OCI-LY1 (cell line): ENCODE data around the gene SMDT1.

Experiments
- EZH2 ChIP-seq: fragments of 200-600 bp; sonication (generic), shearing (Covaris generic); IDR thresholded peaks from 2 replicates; pipeline ENCODE4 v1.8.0; 2017; ENCODE audit warnings: borderline replicate concordance, mixed run types, mild to moderate bottlenecking, antibody characterized with exemption, low read length, moderate library complexity, mixed read lengths
- TF ChIP-seq, protein P1 (sequence below): fragments of 200-600 bp; sonication (generic), shearing (Covaris generic); IDR thresholded peaks from 2 replicates; pipeline ENCODE4 v1.5.1; 2017; ENCODE audit warnings: mild to moderate bottlenecking, antibody characterized with exemption, low read length, moderate library complexity, mixed read lengths

DNA sequence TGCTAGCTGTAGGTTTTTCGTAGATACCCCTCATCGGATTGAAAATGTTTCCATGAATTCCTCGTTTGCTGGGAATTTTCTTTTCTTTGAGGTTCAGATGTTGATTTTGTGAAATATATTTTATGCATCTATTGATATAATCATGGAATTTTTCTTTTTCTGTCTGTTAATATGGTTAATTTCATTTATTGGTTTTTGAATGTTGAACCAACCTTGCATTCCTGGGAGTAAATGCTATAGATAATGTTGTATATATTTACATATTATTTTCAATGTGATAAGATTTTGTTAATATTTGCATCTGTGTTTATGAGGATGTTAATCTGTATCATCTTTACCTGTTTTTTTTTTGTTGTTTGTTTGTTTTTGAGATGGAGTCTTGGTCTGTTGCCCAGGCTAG is 21.7 kb downstream of the SMDT1 start:
- TF ChIP-seq, protein P1, sequence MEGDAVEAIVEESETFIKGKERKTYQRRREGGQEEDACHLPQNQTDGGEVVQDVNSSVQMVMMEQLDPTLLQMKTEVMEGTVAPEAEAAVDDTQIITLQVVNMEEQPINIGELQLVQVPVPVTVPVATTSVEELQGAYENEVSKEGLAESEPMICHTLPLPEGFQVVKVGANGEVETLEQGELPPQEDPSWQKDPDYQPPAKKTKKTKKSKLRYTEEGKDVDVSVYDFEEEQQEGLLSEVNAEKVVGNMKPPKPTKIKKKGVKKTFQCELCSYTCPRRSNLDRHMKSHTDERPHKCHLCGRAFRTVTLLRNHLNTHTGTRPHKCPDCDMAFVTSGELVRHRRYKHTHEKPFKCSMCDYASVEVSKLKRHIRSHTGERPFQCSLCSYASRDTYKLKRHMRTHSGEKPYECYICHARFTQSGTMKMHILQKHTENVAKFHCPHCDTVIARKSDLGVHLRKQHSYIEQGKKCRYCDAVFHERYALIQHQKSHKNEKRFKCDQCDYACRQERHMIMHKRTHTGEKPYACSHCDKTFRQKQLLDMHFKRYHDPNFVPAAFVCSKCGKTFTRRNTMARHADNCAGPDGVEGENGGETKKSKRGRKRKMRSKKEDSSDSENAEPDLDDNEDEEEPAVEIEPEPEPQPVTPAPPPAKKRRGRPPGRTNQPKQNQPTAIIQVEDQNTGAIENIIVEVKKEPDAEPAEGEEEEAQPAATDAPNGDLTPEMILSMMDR: no peak
- TF ChIP-seq EZH2: no peak
